IMR-90 (cell line): Measurements from ENCODE around the gene LAS1L. TPM values are rescaled to one million over a fixed set of nuclear protein-coding genes. Genes with fewer than 3 reads are reported as not detected.

Experiments used
- ATAC-seq: fragments of 200-7000 bp; cut with Tn5 transposase; 2 replicates; pipeline ENCODE4 v1.9.1; 2020; ENCODE audit warnings: low read depth, mild to moderate bottlenecking, moderate library complexity
- BruUV-seq: library from RNA; stranded (reverse); fragments of 400-500 nt; replicated peaks from 2 replicates; lab custom pipeline; 2021; lab: Mats Ljungman, UMichigan
- CTCF ChIA-PET: fragments of 300-600 bp; formaldehyde crosslinking; extraction: SDS; loops from one replicate; lab custom pipeline; 2021; ENCODE audit warnings: antibody characterized with exemption; lab: Yijun Ruan, JAX
- POLR2A ChIA-PET: fragments of 300-600 bp; sonication (Branson Sonifier 250); formaldehyde crosslinking; loops from one replicate; lab custom pipeline; 2022; ENCODE audit warnings: antibody characterized with exemption; ENCODE audit not compliant: unreplicated experiment; lab: Charles Lee
- DNase-seq: peaks from one replicate; pipeline ENCODE4 v3.0.0; 2013
- H2AFZ ChIP-seq: replicated peaks from 2 replicates; pipeline ENCODE3; 2013; ENCODE audit warnings: low read length, mild to moderate bottlenecking; ENCODE audit not compliant: poor library complexity
- H2AK5ac ChIP-seq: 2 replicates; pipeline ENCODE4 v1.6.1; 2013; ENCODE audit warnings: low read depth, low read length, inconsistent platforms
- H2AK9ac ChIP-seq: replicated peaks from 2 replicates; pipeline ENCODE3; 2013; ENCODE audit warnings: mild to moderate bottlenecking, low read depth, low read length, moderate library complexity; ENCODE audit not compliant: poor library complexity
- H2BK120ac ChIP-seq: 2 replicates; pipeline ENCODE4 v1.6.1; 2013; ENCODE audit warnings: low read depth, low read length, inconsistent platforms
- H2BK15ac ChIP-seq: 3 replicates; pipeline ENCODE4 v1.6.1; 2013; ENCODE audit warnings: low read depth, low read length, inconsistent platforms
- H2BK20ac ChIP-seq: 2 replicates; pipeline ENCODE4 v1.6.1; 2013; ENCODE audit warnings: low read depth, mild to moderate bottlenecking, inconsistent platforms, low read length, moderate library complexity
- H2BK5ac ChIP-seq: 2 replicates; pipeline ENCODE4 v1.6.1; 2013; ENCODE audit warnings: mild to moderate bottlenecking, low read depth, low read length, inconsistent platforms; ENCODE audit not compliant: poor library complexity, severe bottlenecking
- H3K14ac ChIP-seq: replicated peaks from 2 replicates; pipeline ENCODE4 v1.6.1; 2013; ENCODE audit warnings: low read depth, low read length, inconsistent platforms
- H3K18ac ChIP-seq: 2 replicates; pipeline ENCODE4 v1.6.1; 2013; ENCODE audit warnings: low read depth, low read length, control low read depth
- H3K23ac ChIP-seq: 2 replicates; pipeline ENCODE4 v1.6.1; 2013; ENCODE audit warnings: low read depth, low read length, inconsistent platforms
- H3K27ac ChIP-seq: 2 replicates; pipeline ENCODE4 v1.5.1; 2013; ENCODE audit warnings: mild to moderate bottlenecking, control low read depth, low read length; ENCODE audit not compliant: insufficient read depth
- H3K27me3 ChIP-seq: 2 replicates; pipeline ENCODE4 v1.6.1; 2013; ENCODE audit warnings: low read length; ENCODE audit not compliant: control insufficient read depth, insufficient read depth
- H3K36me3 ChIP-seq: 2 replicates; pipeline ENCODE4 v1.6.1; 2013; ENCODE audit warnings: low read length, mixed read lengths; ENCODE audit not compliant: control insufficient read depth, insufficient read depth
- H3K4ac ChIP-seq: 2 replicates; pipeline ENCODE4 v1.6.1; 2013; ENCODE audit warnings: low read depth, low read length, inconsistent platforms
- H3K4me1 ChIP-seq: 2 replicates; pipeline ENCODE4 v1.6.1; 2013; ENCODE audit warnings: low read length, mixed read lengths; ENCODE audit not compliant: control insufficient read depth, insufficient read depth
- H3K4me2 ChIP-seq: 2 replicates; pipeline ENCODE4 v1.6.1; 2013; ENCODE audit warnings: low read depth, mild to moderate bottlenecking, control low read depth, low read length, moderate library complexity
- H3K4me3 ChIP-seq: 2 replicates; pipeline ENCODE4 v1.5.1; 2013; ENCODE audit warnings: low read depth, mild to moderate bottlenecking, control low read depth, low read length, moderate library complexity; ENCODE audit not compliant: insufficient read depth
- H3K56ac ChIP-seq: 2 replicates; pipeline ENCODE4 v1.6.1; 2013; ENCODE audit warnings: low read length, inconsistent platforms; ENCODE audit not compliant: insufficient read depth; ENCODE audit errors: extremely low read depth
- H3K79me1 ChIP-seq, 2 experiments: 2 replicates each; pipeline ENCODE4 v1.6.1; 2013; ENCODE audit warnings: low read length in 2 of 2, inconsistent platforms in 1 of 2, low read depth in 1 of 2
- H3K9ac ChIP-seq: 2 replicates; pipeline ENCODE4 v1.6.1; 2013; ENCODE audit warnings: low read depth, low read length, control low read depth
- H3K9me1 ChIP-seq: 2 replicates; pipeline ENCODE4 v1.6.1; 2013; ENCODE audit warnings: low read length, inconsistent platforms; ENCODE audit not compliant: insufficient read depth
- H3K9me3 ChIP-seq: 2 replicates; pipeline ENCODE4 v1.6.1; 2013; ENCODE audit warnings: low read length; ENCODE audit not compliant: control insufficient read depth, insufficient read depth
- H4K20me1 ChIP-seq: 2 replicates; pipeline ENCODE4 v1.6.1; 2013; ENCODE audit warnings: low read length, inconsistent platforms; ENCODE audit not compliant: insufficient read depth
- H4K5ac ChIP-seq: 2 replicates; pipeline ENCODE4 v1.6.1; 2013; ENCODE audit warnings: mild to moderate bottlenecking, low read depth, low read length, control low read depth
- H4K8ac ChIP-seq, 2 experiments: 2 replicates each; pipeline ENCODE4 v1.6.1; 2013; ENCODE audit warnings: low read depth in 2 of 2, low read length in 2 of 2, control low read depth in 1 of 2, inconsistent platforms in 1 of 2
- H4K91ac ChIP-seq: 2 replicates; pipeline ENCODE4 v1.6.1; 2013; ENCODE audit warnings: low read depth, low read length, inconsistent platforms; ENCODE audit not compliant: insufficient read depth
- BHLHE40 ChIP-seq: fragments of 150-350 bp; IDR thresholded peaks from 2 replicates; pipeline ENCODE4 v1.6.1; 2016; ENCODE audit warnings: mild to moderate bottlenecking, low read depth, low read length
- CTCF ChIP-seq: conservative IDR thresholded peaks from 2 replicates; pipeline ENCODE4 v1.5.1; 2012; ENCODE audit warnings: mild to moderate bottlenecking, low read depth, low read length, improper control_type of control experiment
- ELK1 ChIP-seq: fragments of 150-350 bp; IDR thresholded peaks from 2 replicates; pipeline ENCODE4 v1.6.1; 2016; ENCODE audit warnings: low read depth, mild to moderate bottlenecking, low read length, moderate library complexity, borderline replicate concordance
- NFE2L2 ChIP-seq: fragments of 150-350 bp; IDR thresholded peaks from 2 replicates; pipeline ENCODE4 v1.6.1; 2016; ENCODE audit warnings: low read depth, mild to moderate bottlenecking, low read length
- POLR2A ChIP-seq: IDR thresholded peaks from 2 replicates; pipeline ENCODE4 v1.6.1; 2012; ENCODE audit warnings: mild to moderate bottlenecking, low read depth, low read length
- RAD21 ChIP-seq: IDR thresholded peaks from 2 replicates; pipeline ENCODE4 v1.6.1; 2012; ENCODE audit warnings: low read length, improper control_type of control experiment
- RFX5 ChIP-seq: IDR thresholded peaks from 2 replicates; pipeline ENCODE4 v1.8.0; 2012; ENCODE audit warnings: low read depth, mild to moderate bottlenecking, low read length, moderate library complexity
- SMC3 ChIP-seq: fragments of 150-350 bp; IDR thresholded peaks from 2 replicates; pipeline ENCODE4 v1.6.1; 2016; ENCODE audit warnings: low read depth, mild to moderate bottlenecking, antibody characterized with exemption, low read length, moderate library complexity
- WGBS, 2 experiments: methylation state at CpG; one replicate each; pipeline versions ENCODE4 v1.1.5 to v1.1.7; 2013; ENCODE audit warnings: missing lambda C conversion rate in 2 of 2; ENCODE audit not compliant: insufficient read length in 1 of 2; ENCODE audit errors: extremely low coverage in 2 of 2; 5-methylcytosine and 5-hydroxymethylcytosine counted together
- dilution Hi-C: fragments of 300-500 bp; cut with HindIII; formaldehyde crosslinking; loops from one replicate; pipeline ENCODE4 v1.14.3; 2018; ENCODE audit warnings: low sequenced_read_pairs; ENCODE audit not compliant: unreplicated experiment
- in situ Hi-C: fragments of 300-500 bp; cut with MboI; formaldehyde crosslinking; loops from 3 replicates; pipeline ENCODE4 v1.14.3; 2019; ENCODE audit warnings: low sequenced_read_pairs, inconsistent platforms, mixed read lengths
- intact Hi-C: fragments of 100-400 bp; cut with micrococcal nuclease; formaldehyde crosslinking; loops from 2 replicates; pipeline ENCODE4 v1.10.0; 2022
- polyA plus RNA-seq, 3 experiments: library from polyadenylated mRNA; depleted of rRNA; stranded (reverse); fragments of >200 nt; gene quantifications; 2 replicates each; pipeline ENCODE4 v1.2.3, GENCODE V29; 2012; ENCODE audit warnings: low replicate concordance in 1 of 3
- total RNA-seq: library from RNA; depleted of rRNA; stranded (reverse); fragments of >200 nt; gene quantifications from 2 replicates; pipeline ENCODE4 v1.2.3, GENCODE V29; 2012
- TF ChIP-seq, protein P1 (sequence below): fragments of 150-350 bp; IDR thresholded peaks from 2 replicates; pipeline ENCODE4 v1.6.1; 2017; ENCODE audit warnings: mild to moderate bottlenecking, antibody characterized with exemption, low read length, low read depth

Gene LAS1L
- total and polyA plus RNA-seq, 2 of the 4 experiments (the other 2 are of a cell fraction), result 22.8 to 29.2 TPM

- in situ Hi-C loops (no loop called here), dilution Hi-C loops (no loop called here), intact Hi-C loops (no loop called here)
- Histone ChIP-seq H3K79me1 (no peaks in the 10 kb centered on the region), H2BK120ac (no peak overlapping the region), H3K4me2 (no peak overlapping the region), H4K8ac (no peak overlapping the region), H3K9me3 (no peaks in the 10 kb centered on the region), H4K91ac (no peak overlapping the region), H3K4ac (no peak overlapping the region), H2AK5ac (no peak overlapping the region), H4K20me1 (no peaks in the 10 kb centered on the region; the same call in 1 of the 2 replicates), H3K9ac (no peak overlapping the region), H3K4me3 (no peak overlapping the region), H2BK5ac (no peak overlapping the region), H2BK15ac (no peak overlapping the region), H3K27me3 (no peaks in the 10 kb centered on the region; the same call in none of the 2 replicates), H3K18ac (no peak overlapping the region), H3K9me1 (no peaks in the 10 kb centered on the region), H3K4me1 (no peaks in the 10 kb centered on the region), H2AK9ac (no peak overlapping the region), H3K14ac (no peak overlapping the region), H3K56ac (no peak overlapping the region), H3K23ac (no peak overlapping the region), H3K36me3 (peaks cover 1% of the 10 kb centered on the region; the same call in 1 of the 2 replicates), H4K5ac (no peak overlapping the region), H3K27ac (no peak overlapping the region), H2BK20ac (no peak overlapping the region), H2AFZ (no peak overlapping the region)
- no CpG with 5 or more reads among the region's 4 CpGs for WGBS, 2 experiments
- POLR2A ChIA-PET, result no interaction called here
- no TSS peak for BruUV-seq
- ATAC-seq, result no peak
- no peak for DNase-seq
- CTCF ChIA-PET, result no interaction called here
- TF ChIP-seq CTCF (no peak), ELK1 (no peak), POLR2A (no peak), BHLHE40 (no peak), SMC3 (no peak), RFX5 (no peak), NFE2L2 (no peak), RAD21 (no peak)
- TF ChIP-seq, protein P1, sequence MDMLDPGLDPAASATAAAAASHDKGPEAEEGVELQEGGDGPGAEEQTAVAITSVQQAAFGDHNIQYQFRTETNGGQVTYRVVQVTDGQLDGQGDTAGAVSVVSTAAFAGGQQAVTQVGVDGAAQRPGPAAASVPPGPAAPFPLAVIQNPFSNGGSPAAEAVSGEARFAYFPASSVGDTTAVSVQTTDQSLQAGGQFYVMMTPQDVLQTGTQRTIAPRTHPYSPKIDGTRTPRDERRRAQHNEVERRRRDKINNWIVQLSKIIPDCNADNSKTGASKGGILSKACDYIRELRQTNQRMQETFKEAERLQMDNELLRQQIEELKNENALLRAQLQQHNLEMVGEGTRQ, result no peak
These were observed 25.7 kb downstream of the LAS1L start for GRCh38 chrX:65508851-65509250.
